Measurements from ENCODE around the gene SLC10A4.

The SLC10A4 gene

GRCh38 chr4:48470137-48470536, 13.0 kb upstream of the SLC10A4 start:
- TF ChIP-seq, protein P1, sequence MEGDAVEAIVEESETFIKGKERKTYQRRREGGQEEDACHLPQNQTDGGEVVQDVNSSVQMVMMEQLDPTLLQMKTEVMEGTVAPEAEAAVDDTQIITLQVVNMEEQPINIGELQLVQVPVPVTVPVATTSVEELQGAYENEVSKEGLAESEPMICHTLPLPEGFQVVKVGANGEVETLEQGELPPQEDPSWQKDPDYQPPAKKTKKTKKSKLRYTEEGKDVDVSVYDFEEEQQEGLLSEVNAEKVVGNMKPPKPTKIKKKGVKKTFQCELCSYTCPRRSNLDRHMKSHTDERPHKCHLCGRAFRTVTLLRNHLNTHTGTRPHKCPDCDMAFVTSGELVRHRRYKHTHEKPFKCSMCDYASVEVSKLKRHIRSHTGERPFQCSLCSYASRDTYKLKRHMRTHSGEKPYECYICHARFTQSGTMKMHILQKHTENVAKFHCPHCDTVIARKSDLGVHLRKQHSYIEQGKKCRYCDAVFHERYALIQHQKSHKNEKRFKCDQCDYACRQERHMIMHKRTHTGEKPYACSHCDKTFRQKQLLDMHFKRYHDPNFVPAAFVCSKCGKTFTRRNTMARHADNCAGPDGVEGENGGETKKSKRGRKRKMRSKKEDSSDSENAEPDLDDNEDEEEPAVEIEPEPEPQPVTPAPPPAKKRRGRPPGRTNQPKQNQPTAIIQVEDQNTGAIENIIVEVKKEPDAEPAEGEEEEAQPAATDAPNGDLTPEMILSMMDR (IDR thresholded peaks at IDR 0.05; ENCODE audit: control insufficient read depth, insufficient read depth, low read depth, low read length, missing control alignments) = no peak
- no peak for DNase-seq (ENCODE audit: low read depth)
- no peak overlapping the region for H3K4me3 ChIP-seq (ENCODE audit: control insufficient read depth, low read depth, low read length)

GRCh38 chr4:48470570-48470969, 12.6 kb upstream of the SLC10A4 start:
- no peak for DNase-seq (ENCODE audit: low read depth)
- no peak overlapping the region for H3K4me3 ChIP-seq (ENCODE audit: control insufficient read depth, low read depth, low read length)
- TF ChIP-seq, protein P1 (IDR thresholded peaks at IDR 0.05; ENCODE audit: control insufficient read depth, insufficient read depth, low read depth, low read length, missing control alignments) = no peak

GRCh38 chr4:48472794-48473193, 10.3 kb upstream of the SLC10A4 start:
- TF ChIP-seq, protein P1 (IDR thresholded peaks at IDR 0.05; ENCODE audit: control insufficient read depth, insufficient read depth, low read depth, low read length, missing control alignments) = no peak
- no peak for DNase-seq (ENCODE audit: low read depth)
- no peak overlapping the region for H3K4me3 ChIP-seq (ENCODE audit: control insufficient read depth, low read depth, low read length)

- no peak for DNase-seq (ENCODE audit: low read depth)
- H3K4me3 ChIP-seq (ENCODE audit: control insufficient read depth, low read depth, low read length) = no peak overlapping the region
- TF ChIP-seq, protein P1 (IDR thresholded peaks at IDR 0.05; ENCODE audit: control insufficient read depth, insufficient read depth, low read depth, low read length, missing control alignments) = no peak
Observed at GRCh38 chr4:48475770-48476169, 7.4 kb upstream of the SLC10A4 start.

GRCh38 chr4:48478273-48478672, 4.9 kb upstream of the SLC10A4 start:
- TF ChIP-seq, protein P1 (IDR thresholded peaks at IDR 0.05; ENCODE audit: control insufficient read depth, insufficient read depth, low read depth, low read length, missing control alignments) = no peak
- H3K4me3 ChIP-seq (ENCODE audit: control insufficient read depth, low read depth, low read length) = no peak overlapping the region
- DNase-seq (ENCODE audit: low read depth) = no peak

DNA sequence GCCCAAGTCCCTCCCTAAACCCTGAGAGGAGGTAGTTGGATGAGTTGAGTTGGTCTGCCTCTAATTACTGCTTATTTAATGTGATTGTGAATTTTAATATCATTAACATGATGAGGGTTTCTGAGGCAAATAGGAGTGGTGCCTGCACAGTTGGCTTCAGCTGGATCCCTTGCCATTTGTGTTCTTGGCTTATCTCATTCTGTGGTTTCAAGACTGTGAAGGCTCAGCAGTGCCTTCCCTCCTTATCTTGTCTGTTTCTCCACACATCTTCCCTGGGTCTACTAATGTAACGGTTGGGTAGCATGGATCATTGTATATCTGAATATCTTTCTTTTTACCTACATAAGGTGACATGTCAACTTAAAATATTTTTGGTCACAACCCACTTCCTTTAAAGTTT, 1.6 kb upstream of the SLC10A4 start:
- DNase-seq (ENCODE audit: low read depth) = no peak
- H3K4me3 ChIP-seq (ENCODE audit: control insufficient read depth, low read depth, low read length) = no peak overlapping the region
- TF ChIP-seq, protein P1 (IDR thresholded peaks at IDR 0.05; ENCODE audit: control insufficient read depth, insufficient read depth, low read depth, low read length, missing control alignments) = no peak
